GM12891 (cell line): Measurements from ENCODE around the gene CROCC2.

Source experiments
- DNase-seq: peaks from one replicate; pipeline ENCODE4 v3.0.0; 2011; ENCODE audit warnings: low spot score; ENCODE audit not compliant: insufficient read length
- FAIRE-seq: peaks from 2 replicates; lab custom pipeline; 2011; peaks lifted over from hg19 to GRCh38; lab: Jason Lieb, UNC
- PAX5 ChIP-seq: IDR thresholded peaks from 2 replicates; pipeline ENCODE4 v1.6.1; 2011; ENCODE audit warnings: low read length, moderate library complexity, mild to moderate bottlenecking; ENCODE audit not compliant: insufficient read depth, severe bottlenecking
- POLR2A ChIP-seq: IDR thresholded peaks from 2 replicates; pipeline ENCODE4 v1.6.1; 2011; ENCODE audit warnings: low read depth, low read length, control low read depth
- POLR2AphosphoS5 ChIP-seq: IDR thresholded peaks from 2 replicates; pipeline ENCODE4 v1.6.1; 2011; ENCODE audit warnings: low read depth, low read length, control low read depth
- POU2F2 ChIP-seq: IDR thresholded peaks from 2 replicates; pipeline ENCODE4 v1.6.1; 2011; ENCODE audit warnings: low read depth, mild to moderate bottlenecking, control low read depth, low read length, moderate library complexity
- SPI1 ChIP-seq: IDR thresholded peaks from 2 replicates; pipeline ENCODE4 v1.6.1; 2011; ENCODE audit warnings: low read depth, low read length, control low read depth
- TAF1 ChIP-seq: IDR thresholded peaks from 2 replicates; pipeline ENCODE4 v1.6.1; 2011; ENCODE audit warnings: low read depth, low read length, control low read depth

Gene CROCC2

DNA sequence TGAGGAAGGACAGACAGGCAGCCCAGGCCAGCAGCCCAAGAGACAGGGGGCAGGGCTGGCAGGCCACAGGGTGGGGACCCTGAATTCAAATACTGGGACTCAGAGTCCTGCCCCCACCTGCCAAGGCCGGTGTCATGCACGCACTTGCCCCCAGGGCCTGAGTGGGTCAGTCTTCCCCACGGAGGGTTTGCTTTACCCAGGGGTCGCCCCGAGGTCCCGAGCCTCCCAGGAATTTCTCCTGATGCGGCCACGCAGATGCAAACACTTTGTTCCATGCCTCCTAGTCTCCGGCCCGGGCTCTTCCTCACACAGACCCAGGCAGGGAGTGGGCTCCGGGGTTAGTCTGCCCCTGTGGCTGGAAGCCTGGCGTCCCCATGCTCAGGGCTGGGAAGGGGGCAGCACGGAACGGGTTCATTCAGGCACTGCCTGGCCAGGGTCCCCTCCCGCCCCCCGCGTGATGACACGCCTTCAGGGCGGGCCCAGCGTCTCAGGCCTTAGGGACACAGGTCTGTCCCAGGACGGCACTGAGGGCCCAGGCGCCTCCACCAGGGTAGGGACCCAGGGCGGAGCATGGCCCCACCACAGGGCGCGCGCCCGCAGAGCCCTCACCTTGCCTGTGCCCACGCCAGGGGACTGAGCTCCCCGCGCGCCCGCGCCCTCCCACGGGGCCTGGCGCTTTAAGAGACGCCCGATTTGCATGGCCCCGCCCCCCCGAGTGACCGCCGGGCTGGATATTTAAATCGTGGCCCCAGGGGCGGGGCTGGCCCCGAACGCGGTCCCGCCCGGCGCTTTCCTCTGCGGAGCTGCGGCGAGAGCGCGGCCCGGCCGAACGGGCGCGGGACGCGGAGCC lies 91.9 kb downstream of the CROCC2 start, which contains the start of gene SNED1:
Gene SNED1, plus strand, starts transcription at position 763 of the 850 bp plus-strand sequence. CDS start 220 bp downstream, outside the sequence.
- FAIRE-seq: peak; percentile 13
- TF ChIP-seq TAF1 (no peak), POU2F2 (peak; percentile 65; the same call in 1 of the 2 replicates)
- DNase-seq: peak; percentile 76

DNA sequence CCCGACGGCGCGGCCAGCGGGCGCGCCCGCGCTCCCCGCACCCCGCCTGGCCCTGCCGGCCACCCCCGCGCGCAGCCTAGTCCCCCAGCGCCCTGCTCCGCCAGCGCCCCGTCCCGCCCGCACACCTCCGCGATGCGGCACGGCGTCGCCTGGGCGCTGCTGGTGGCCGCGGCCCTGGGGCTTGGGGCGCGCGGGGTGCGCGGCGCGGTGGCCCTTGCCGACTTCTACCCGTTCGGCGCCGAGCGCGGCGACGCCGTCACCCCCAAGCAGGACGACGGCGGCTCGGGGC lies 92.5 kb downstream of the CROCC2 start:
- no peak for DNase-seq
- TF ChIP-seq TAF1 (no peak), POLR2AphosphoS5 (no peak)
- FAIRE-seq: no peak

DNA sequence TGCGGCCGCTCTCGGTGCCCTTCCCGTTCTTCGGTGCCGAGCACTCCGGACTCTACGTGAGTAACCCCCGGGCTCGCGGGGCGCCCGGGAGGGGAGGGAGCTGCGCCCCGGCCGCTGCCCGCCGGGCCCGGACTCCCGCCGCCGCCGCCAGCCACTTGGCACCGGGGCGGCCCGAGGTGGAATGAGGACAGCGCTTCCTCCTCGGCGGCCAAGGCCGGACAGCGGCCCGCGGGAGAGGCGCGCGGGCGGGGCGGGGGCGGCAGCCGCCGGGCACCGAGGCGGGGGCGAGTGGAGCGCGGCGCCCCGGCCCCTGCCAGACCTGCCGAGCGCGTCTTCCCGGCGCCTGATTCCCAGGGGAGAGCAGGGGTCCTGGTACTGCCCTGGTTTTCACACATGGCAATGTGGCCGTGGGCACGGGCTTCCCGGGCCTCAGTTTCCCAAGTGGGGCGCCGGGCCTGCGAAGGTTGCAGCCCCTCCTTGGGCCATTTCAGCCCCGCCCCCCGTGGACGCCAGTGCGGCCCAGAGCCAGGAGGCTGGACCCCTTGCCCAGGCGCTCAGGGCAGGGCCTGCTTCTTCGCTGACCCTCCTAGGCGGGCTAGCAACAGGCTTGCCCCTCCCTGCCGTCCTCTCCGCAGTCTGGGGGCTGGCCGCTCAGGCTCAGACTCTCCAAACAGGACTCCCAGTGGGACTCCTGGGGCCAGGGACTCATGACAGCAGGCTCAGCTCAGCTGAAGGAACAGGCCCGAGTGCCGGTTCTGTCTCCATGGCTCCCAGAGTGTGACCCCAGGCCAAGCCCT lies 93.1 kb downstream of the CROCC2 start:
- DNase-seq (peak; percentile 13), FAIRE-seq (no peak)
- TF ChIP-seq POLR2AphosphoS5 (no peak), POLR2A (no peak), SPI1 (no peak), TAF1 (no peak), POU2F2 (no peak), PAX5 (no peak)

DNA sequence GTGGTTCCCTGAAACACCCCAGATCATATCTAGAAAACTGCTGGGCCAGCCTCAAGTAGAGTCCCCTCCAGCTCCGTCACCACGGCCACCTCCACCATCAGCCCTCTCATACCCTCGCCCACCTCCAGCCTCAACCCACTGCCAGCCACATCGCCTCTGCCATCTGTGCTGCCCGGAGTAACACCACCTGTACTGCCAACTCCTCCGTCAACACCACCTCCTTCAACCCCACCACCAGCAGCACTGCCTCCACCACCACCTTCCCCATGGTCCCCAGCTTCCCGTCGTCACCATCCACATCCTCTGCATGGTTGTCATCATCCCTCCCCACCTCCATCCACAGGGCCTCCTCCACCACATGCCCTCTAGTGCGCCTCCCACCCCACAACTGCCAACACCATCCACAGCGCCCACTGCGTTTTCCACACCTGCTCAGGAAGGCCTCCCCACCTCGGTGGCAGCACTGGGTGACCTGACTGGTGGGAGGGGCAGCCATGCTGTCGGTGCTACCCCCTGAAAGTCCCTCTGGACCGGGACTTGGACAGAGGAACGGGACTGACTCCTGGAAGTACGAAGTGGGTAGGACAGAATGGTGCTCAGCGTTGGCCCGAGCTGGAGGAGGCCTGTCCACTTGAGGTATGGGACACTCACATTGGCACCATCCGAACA lies 93.9 kb downstream of the CROCC2 start:
- FAIRE-seq (no peak), DNase-seq (peak; percentile 15)
- TF ChIP-seq POLR2A: no peak
- no peak for TF ChIP-seq SPI1
- TF ChIP-seq TAF1: no peak
- TF ChIP-seq PAX5: no peak
- TF ChIP-seq POU2F2: no peak
- no peak for TF ChIP-seq POLR2AphosphoS5

DNA sequence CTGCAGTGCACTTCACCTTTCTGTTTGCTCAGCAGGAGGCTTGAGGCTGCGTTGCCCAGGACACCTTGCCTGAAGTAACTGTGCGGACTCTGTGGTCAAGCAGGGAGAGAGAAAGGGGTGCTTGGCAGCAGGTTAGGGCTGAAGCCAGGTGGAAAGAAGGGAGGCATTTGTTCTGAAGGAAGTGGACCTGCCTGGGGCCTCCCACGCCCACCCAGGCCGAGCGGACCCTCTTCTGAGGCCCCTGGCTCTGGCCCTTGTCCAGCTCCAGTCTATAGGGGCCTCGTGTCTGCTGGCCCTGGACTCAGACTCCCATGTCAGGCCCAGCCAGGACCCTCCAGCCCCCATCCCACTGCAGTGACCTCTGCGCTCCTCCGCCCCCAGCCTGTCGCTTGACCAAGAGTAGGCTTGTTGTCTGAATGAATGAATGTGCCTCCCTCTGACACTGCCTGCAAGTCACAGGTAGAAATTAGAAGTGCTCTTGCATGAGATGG lies 94.7 kb downstream of the CROCC2 start:
- FAIRE-seq (no peak), DNase-seq (no peak)
- no peak for TF ChIP-seq POLR2A
- no peak for TF ChIP-seq POLR2AphosphoS5
- TF ChIP-seq POU2F2: no peak
- TF ChIP-seq SPI1: no peak
- TF ChIP-seq PAX5: no peak
- TF ChIP-seq TAF1: no peak

DNA sequence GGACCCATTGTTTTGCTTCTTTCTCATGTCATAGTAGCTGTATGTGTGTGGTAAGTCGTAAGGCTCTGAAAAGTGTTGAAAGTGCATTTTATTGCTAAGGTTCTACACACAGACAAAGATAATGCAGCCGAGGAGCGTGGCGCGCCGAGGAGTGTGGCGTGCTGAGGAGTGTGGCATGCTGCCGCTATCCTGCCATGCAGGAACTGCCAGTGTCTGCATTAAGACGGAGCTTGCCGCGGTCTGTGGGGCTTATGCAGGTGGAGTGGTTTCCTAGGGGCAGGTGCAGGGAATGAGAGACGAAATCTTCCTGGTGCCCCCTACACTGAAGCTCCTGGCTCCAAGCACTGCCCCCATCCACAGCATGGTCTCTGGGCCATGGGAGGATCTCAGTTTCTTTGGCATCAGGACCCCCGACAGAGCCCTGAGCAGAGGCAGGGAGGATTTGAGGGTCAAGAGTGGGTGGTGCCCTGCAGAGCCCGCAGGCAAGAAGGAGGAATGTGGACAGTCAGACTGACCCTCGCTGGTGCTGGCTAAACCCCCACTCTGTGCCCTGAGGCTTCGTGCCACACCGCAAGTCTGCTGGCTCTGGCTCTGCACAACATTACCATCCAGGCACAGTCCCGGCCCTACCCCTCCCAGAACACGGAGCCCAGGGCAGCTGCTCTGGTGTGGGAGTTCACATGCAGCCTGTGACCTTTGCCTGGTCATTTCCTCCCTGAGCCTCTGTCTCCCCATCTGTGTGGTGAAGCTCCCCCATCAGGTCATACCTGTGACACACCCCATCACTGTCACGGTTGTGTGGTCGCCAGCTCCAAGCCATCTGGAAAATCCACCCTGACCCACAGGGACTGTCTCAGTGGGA lies 95.5 kb downstream of the CROCC2 start:
- DNase-seq: no peak
- no peak for TF ChIP-seq TAF1
- FAIRE-seq: no peak

DNA sequence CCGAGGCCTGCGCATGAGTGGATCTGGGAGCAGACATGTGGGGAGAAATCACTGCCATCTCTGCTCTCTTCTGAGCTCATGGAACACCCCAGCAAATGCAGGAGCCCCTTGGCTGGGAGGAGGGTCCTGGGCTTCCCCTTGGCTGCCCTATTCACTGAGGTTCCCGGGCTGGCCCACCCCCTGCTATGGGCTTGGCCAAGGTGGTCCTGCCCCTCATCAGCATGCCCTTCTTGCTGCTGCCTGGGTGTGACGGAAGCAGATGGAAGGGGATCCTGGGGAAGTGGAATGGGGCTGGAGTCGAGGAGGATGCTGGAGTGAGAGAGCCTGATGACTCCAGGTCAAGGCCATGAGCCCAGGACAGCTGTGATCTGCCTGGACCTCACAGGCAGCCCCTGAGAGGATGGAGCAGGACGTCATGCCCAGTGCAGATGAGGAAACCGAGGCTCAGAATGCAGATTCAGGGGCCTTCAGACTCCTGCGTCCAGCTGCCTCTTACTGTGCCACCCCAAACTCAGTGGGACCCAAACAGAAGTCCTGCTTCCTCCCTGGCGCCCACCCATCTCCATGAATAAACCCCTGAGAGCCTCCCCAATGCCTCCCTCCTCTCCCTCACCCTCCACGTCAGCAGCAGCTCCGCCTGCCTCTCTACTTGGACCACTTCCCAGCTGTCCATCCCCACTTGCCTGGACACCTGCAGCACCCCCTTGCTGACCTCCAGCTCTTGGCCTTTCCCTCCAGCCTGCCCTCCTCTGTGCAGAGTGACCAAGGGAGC lies 96.3 kb downstream of the CROCC2 start:
- TF ChIP-seq POLR2AphosphoS5: no peak
- no peak for TF ChIP-seq POU2F2
- no peak for TF ChIP-seq SPI1
- TF ChIP-seq TAF1: no peak
- TF ChIP-seq PAX5: no peak
- no peak for TF ChIP-seq POLR2A

DNA sequence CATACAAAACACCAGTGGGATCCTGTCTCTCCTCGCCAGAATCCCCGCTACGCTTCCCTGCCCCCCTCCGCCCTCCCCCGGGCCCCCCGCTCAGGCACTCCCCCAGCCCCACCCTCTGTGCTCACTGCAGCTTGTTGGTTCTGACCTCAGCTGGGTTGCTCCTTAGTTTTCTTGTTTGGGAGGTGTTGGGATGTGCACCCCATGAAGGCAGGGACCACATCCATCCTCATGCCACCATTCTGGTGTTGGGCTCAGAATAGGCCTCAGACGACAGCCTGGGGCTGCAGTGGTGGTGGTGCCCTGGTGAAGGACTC lies 96.9 kb downstream of the CROCC2 start:
- FAIRE-seq (no peak), DNase-seq (no peak)
- TF ChIP-seq PAX5: no peak
- TF ChIP-seq POLR2AphosphoS5: no peak
- no peak for TF ChIP-seq SPI1
- no peak for TF ChIP-seq POLR2A
- TF ChIP-seq TAF1: no peak
- TF ChIP-seq POU2F2: no peak

More for the DNA sequence above, 96.3 kb downstream of the CROCC2 start:
- no peak for FAIRE-seq
- DNase-seq: no peak

DNA sequence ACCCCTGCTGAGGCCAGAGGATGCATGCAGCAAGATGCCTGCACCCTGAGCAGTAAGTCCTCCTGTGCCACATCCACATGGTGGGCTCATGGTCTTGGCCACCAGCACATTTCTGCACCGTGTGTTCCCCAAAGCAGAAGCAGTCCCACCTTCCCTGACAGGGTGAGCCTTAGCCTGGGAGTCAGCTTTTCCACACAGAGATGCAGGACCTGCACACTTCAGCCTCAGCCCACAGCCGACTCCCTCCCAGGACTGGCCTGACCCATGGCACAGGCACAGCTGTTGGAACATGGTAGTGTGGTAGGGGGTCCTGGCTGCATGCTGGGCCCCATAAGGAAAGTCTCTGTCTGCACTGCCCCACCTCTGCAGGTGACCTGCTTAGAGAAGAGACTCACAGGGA lies 97.2 kb downstream of the CROCC2 start:
- TF ChIP-seq POLR2A: no peak
- FAIRE-seq (no peak), DNase-seq (no peak)
